Activated CD4-positive, alpha-beta T cell treated with anti-CD3 and anti-CD28 coated beads, Interleukin-2, amount 10 ng/mL, durations not matched to agents 24 days and 14 days (primary cell): Measurements from ENCODE around the gene ADCY5. TPM values are rescaled to one million over a fixed set of nuclear protein-coding genes. Genes with fewer than 3 reads are reported as not detected.
A peak's percentile ranks its signal among the peaks of the same experiment; 100 is the strongest.

ENCODE experiments used
- DNase-seq: peaks from one replicate; pipeline ENCODE4 v3.0.0; 2022
- H3K27ac Mint-ChIP-seq: one replicate; pipeline ENCODE4 v1.8.0; 2022; ENCODE audit warnings: mild to moderate bottlenecking, mixed read lengths
- H3K27me3 Mint-ChIP-seq: one replicate; pipeline ENCODE4 v1.8.0; 2022; ENCODE audit warnings: mixed read lengths
- H3K36me3 Mint-ChIP-seq: one replicate; pipeline ENCODE4 v1.8.0; 2022; ENCODE audit warnings: low read depth, mild to moderate bottlenecking, mixed read lengths
- H3K4me1 Mint-ChIP-seq: one replicate; pipeline ENCODE4 v1.8.0; 2021; ENCODE audit warnings: mixed read lengths
- H3K4me3 Mint-ChIP-seq: one replicate; pipeline ENCODE4 v1.8.0; 2022; ENCODE audit warnings: mild to moderate bottlenecking, moderate library complexity, mixed read lengths
- H3K9me3 Mint-ChIP-seq: one replicate; pipeline ENCODE4 v1.8.0; 2021; ENCODE audit warnings: mixed read lengths
- intact Hi-C: fragments of 100-400 bp; cut with micrococcal nuclease; formaldehyde crosslinking; loops from one replicate; pipeline ENCODE4 v1.15.1; 2023
- total RNA-seq: library from RNA; stranded (reverse); gene quantifications from 2 replicates; pipeline ENCODE4 v1.2.3, GENCODE V29; 2022

ADCY5 gene
- total RNA-seq, 1 donor from 2014 or later, result not detected

DNA sequence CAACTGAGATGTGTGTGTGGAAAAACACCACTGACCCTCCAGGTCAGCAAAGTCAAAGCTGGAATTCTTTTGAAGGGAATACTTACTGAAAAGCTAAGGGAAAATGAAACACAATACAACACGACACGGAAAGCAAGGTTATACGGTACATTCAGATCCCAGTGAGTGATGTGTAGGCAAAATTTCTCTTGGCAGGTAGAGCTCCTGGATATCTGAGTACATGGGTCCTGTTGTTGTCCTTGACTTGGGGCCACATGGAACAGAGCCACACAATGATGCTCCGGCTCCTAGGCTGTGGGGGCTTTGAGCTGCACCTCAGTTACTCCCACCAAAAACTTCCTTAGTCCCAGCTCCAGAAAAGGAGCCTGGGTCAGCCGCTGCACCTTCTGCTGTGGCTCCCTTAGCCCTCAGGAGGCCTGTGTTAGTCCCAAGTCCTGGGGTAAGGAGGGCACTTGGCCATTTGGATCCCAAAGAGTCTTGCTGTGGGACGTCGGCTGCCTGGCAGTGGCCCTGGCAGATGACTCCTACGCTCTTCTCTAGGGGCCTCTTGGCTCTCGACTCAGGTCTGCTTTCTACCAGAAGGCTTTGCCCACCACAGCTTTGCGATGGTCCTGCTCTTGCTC, 95.6 kb downstream of the ADCY5 start:
- no peak overlapping the region for H3K4me3 Mint-ChIP-seq
- intact Hi-C loops, result no loop called here
- H3K27me3 Mint-ChIP-seq, result peaks cover 13% of the 10 kb centered on the region
- no peaks in the 10 kb centered on the region for H3K36me3 Mint-ChIP-seq
- peaks cover 6% of the 10 kb centered on the region for H3K4me1 Mint-ChIP-seq
- no peak overlapping the region for H3K27ac Mint-ChIP-seq
- no peak for DNase-seq
- H3K9me3 Mint-ChIP-seq, result no peaks in the 10 kb centered on the region

DNA sequence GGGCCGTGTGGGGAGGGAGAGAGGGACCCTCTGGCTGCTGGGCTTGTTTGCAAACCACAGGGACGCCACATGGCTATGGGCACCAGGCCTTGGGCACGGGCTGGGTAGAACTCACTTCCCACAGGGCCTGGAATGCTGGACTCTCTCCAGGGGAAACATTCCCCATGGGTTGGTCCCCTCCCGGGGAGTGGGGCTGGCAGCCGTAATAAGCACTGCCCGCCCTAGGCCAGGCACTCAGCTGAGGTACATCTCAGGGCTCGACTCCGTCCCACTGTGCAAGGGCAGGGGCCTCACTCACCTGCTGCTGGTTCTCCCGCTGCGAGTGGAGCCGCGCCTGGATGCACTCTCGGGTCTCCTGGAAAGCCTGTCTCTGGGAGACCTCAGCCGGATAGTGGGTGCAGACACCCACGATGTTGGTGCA, 96.7 kb downstream of the ADCY5 start:
- Mint-ChIP-seq H3K4me3 (no peak overlapping the region), H3K4me1 (peaks cover 6% of the 10 kb centered on the region), H3K36me3 (no peaks in the 10 kb centered on the region), H3K27ac (no peak overlapping the region), H3K9me3 (no peaks in the 10 kb centered on the region), H3K27me3 (peaks cover 14% of the 10 kb centered on the region)
- DNase-seq, result no peak
- intact Hi-C loops, result no loop called here

DNA sequence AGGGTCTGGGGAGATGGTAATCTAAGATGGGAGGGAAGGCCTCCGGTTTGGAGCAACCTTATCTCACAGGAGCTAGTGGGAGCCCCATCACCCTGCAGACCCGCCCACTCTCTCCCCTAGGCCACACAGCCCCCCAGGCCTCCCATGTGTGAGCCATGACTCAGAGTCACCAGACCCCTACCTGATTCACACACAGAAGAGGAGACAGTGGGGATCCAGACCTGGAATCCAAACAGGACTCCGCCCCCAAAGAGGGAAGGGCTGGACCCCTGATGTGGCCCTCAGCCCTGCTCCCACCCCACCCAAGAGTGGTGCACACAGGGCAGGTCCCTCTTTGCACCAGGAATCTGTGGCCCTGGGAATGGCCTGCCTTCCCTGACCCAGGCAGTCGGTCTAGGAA, 97.4 kb downstream of the ADCY5 start:
- peaks cover 6% of the 10 kb centered on the region for H3K4me1 Mint-ChIP-seq
- no peak overlapping the region for H3K27ac Mint-ChIP-seq
- H3K4me3 Mint-ChIP-seq, result no peak overlapping the region
- no peak for DNase-seq
- no peaks in the 10 kb centered on the region for H3K36me3 Mint-ChIP-seq
- peaks cover 14% of the 10 kb centered on the region for H3K27me3 Mint-ChIP-seq
- intact Hi-C loops, result no loop called here
- no peaks in the 10 kb centered on the region for H3K9me3 Mint-ChIP-seq

DNA sequence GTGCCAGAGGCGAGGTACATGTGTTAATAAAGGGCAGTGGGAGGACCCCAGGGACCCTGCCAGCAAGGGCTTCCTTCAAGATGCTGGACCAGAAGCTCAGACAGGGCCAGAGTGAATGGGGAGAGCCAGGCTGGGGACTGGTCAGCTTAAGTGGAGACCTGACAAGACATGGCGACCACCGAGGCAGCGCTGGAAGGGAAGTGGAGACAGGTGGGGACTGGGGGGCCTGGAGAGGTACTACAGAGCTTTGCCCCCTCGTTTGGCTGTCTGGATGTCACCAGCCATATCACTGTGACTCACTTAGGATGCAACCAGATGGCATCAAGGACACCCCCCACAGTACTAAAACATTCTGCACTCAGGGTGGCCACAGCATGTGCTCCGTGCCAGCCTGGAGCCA, 97.9 kb downstream of the ADCY5 start:
- no peaks in the 10 kb centered on the region for H3K9me3 Mint-ChIP-seq
- H3K4me1 Mint-ChIP-seq, result peaks cover 6% of the 10 kb centered on the region
- H3K27ac Mint-ChIP-seq, result no peak overlapping the region
- no peak overlapping the region for H3K4me3 Mint-ChIP-seq
- intact Hi-C loops, result no loop called here
- no peaks in the 10 kb centered on the region for H3K36me3 Mint-ChIP-seq
- no peak for DNase-seq
- peaks cover 12% of the 10 kb centered on the region for H3K27me3 Mint-ChIP-seq

DNA sequence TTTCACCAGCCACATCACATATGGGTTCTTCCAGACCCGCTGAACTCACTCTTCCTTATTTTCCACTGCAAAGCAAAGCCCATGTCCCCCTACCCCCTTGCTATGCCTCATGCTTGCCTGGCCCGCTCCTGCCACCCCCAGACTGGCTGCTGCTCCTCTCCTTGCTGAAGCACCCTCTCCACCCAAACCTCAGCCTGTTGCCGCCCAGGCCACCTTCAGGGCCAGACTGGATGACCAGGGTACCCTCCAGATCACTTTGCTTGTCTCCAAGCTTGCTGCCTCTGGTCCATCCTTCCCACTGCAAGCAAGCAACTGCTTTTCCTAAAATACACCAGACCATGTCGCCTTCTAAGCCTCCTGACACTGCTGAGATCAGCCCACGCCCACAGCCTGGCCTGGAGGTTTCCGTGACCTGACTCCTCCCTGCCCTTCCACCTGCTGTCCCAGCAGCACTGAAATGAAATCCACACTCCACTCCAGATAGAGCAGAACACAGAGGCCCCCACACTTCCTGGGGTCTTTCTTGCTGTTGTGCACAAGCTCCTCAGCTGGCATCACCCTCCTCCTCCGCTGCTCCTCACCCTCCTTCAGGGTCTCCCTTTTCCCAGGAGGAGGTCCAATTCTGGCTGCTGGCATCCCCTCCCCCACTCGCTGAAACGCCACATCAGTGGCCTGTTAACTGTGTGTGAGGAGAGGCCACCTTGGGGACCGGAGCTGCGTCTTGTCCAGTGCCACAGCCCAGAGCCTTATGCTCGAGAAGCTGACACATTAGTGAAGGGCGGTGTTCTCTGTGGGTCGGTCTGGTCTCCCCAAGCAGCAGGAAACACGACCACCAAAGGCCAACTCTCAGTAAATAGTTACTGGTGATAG, 99.1 kb downstream of the ADCY5 start:
- Mint-ChIP-seq H3K4me3 (no peak overlapping the region), H3K27me3 (peaks cover 12% of the 10 kb centered on the region), H3K27ac (no peak overlapping the region), H3K36me3 (no peaks in the 10 kb centered on the region), H3K9me3 (no peaks in the 10 kb centered on the region), H3K4me1 (peaks cover 8% of the 10 kb centered on the region)
- intact Hi-C loops, result no loop called here
- no peak for DNase-seq

DNA sequence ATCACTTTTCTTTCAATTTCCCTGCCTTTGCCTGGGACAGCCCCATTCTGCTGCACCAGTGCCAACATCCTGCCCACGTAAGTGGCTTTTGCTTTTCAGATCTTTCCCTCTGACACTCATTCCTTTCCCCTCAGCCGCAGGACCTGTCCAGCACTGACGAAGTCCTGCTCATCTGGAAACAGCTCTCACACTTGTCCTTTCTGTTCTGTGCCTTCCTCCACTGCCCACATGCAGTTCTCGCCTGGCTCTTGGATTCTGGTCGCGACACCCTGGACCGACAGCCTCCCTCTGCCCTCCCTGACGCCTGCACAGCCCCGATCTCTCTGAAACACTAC, 99.7 kb downstream of the ADCY5 start:
- intact Hi-C loops, result no loop called here
- peaks cover 12% of the 10 kb centered on the region for H3K4me1 Mint-ChIP-seq
- H3K9me3 Mint-ChIP-seq, result no peaks in the 10 kb centered on the region
- H3K4me3 Mint-ChIP-seq, result no peak overlapping the region
- peaks cover 8% of the 10 kb centered on the region for H3K27me3 Mint-ChIP-seq
- DNase-seq, result no peak
- no peaks in the 10 kb centered on the region for H3K36me3 Mint-ChIP-seq
- no peak overlapping the region for H3K27ac Mint-ChIP-seq

DNA sequence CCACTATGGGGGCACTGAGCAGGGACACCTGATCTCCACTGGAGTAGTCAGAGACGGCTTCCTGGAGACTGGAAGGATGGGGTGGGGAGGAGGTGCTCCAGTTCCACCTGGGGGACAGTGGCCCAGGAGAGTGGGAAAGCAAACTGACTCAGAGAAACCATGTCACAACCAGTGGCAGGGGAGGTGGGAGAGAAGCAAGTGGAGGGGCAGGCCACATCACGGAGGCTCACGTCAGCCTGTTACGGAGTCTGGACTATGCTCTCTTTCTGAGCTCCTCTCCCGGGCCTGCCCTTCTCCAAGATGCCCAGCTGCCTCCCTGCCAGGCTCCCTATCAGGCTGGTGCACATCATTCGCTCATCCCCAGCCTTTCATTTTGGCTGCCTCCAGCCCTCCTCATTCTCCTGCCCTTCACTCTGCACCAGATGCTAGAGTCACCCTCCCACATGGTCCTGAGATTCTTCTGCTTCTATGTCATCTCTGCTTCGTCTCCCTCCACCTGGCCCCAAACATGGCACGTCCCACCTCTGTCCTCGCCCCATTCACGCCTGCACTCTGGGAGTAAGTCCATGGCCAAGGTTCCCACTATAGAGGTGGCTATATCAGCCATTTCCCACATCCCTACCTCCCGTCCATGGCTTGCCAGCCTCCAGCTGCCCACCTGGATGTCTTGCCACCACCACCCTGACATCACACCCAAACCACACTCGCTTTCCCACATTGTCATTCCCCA, 100.3 kb downstream of the ADCY5 start:
- Mint-ChIP-seq H3K27me3 (peaks cover 4% of the 10 kb centered on the region), H3K36me3 (no peaks in the 10 kb centered on the region), H3K4me1 (peaks cover 12% of the 10 kb centered on the region), H3K9me3 (no peaks in the 10 kb centered on the region), H3K4me3 (no peak overlapping the region), H3K27ac (no peak overlapping the region)
- intact Hi-C loops, result no loop called here
- no peak for DNase-seq

DNA sequence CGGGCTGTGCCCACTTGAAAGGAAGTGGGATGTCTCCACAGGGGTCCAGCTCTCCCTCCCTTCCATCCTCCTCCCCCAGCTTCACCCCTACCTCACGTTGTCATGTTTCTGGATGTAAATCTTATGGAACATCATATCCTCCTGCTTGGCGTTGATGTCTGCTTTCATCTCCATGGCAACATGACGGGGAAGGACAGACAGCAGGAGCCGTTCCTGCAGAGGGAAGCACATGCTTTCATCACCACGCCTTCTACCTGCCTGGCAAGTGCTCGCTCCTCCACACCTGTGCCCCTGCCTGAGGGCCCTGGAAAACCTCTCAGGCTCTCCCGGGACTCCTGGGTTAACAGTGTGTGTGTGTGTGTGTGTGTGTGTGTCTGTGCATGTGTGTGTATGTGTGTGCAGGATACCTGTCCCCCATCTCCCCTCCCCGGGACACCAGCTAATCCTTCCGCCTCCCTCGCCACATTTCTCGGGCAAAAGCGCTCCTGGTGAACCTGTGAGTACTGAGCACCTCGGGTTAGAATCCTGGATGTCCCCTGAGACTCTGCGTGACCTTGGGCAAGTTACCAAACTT, 101.1 kb downstream of the ADCY5 start:
- H3K36me3 Mint-ChIP-seq, result no peaks in the 10 kb centered on the region
- H3K27me3 Mint-ChIP-seq, result peaks cover 4% of the 10 kb centered on the region
- no peak overlapping the region for H3K27ac Mint-ChIP-seq
- no peak overlapping the region for H3K4me3 Mint-ChIP-seq
- H3K4me1 Mint-ChIP-seq, result peaks cover 12% of the 10 kb centered on the region
- DNase-seq, result no peak
- H3K9me3 Mint-ChIP-seq, result no peaks in the 10 kb centered on the region
- intact Hi-C loops, result no loop called here

DNA sequence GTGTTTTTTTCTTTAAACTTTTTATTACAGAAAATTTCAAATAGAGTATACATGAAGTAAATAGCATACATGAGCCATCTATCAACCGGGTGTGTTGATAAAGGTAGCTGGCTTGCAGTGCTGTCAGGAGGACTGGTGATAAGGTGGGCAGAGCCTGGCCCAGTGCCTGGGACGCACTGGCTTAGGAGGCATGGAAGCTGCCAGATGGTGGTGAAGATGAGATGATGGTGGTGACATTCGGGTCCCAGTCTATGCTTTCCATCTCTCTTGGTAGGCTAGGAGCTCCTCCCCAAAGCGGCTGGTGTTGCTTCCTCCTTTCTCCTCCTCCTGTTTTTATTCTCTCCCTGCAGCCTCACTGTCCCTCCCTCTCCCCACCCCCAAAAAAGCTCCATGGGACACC, 101.7 kb downstream of the ADCY5 start:
- DNase-seq, result no peak
- H3K4me1 Mint-ChIP-seq, result peaks cover 12% of the 10 kb centered on the region
- no peaks in the 10 kb centered on the region for H3K36me3 Mint-ChIP-seq
- no peak overlapping the region for H3K27ac Mint-ChIP-seq
- H3K27me3 Mint-ChIP-seq, result peaks cover 4% of the 10 kb centered on the region
- H3K9me3 Mint-ChIP-seq, result no peaks in the 10 kb centered on the region
- H3K4me3 Mint-ChIP-seq, result no peak overlapping the region
- intact Hi-C loops, result no loop called here

DNA sequence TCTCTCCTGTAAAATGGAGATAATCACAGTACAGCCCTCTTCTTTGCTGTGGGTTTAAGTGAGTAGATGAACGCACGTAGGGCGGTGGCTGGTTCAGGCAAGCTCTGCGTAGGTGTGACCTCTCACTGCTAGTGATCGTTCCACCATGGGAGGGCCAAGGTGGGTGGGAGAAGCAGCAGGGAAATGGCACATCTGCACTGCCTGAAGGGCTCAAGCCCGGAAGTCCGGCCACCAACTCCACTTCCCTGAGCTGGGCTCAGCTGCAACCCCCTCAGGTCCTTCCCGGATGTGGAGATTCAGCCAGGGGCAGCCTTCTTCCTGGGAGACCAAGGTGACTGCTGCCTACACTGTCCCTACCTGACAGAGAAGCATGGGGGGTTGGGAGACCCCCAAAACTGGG, 102.9 kb downstream of the ADCY5 start:
- Mint-ChIP-seq H3K36me3 (no peaks in the 10 kb centered on the region), H3K27ac (no peak overlapping the region), H3K4me3 (no peak overlapping the region), H3K9me3 (no peaks in the 10 kb centered on the region), H3K4me1 (peaks cover 12% of the 10 kb centered on the region), H3K27me3 (peaks cover 5% of the 10 kb centered on the region)
- intact Hi-C loops, result no loop called here
- no peak for DNase-seq

DNA sequence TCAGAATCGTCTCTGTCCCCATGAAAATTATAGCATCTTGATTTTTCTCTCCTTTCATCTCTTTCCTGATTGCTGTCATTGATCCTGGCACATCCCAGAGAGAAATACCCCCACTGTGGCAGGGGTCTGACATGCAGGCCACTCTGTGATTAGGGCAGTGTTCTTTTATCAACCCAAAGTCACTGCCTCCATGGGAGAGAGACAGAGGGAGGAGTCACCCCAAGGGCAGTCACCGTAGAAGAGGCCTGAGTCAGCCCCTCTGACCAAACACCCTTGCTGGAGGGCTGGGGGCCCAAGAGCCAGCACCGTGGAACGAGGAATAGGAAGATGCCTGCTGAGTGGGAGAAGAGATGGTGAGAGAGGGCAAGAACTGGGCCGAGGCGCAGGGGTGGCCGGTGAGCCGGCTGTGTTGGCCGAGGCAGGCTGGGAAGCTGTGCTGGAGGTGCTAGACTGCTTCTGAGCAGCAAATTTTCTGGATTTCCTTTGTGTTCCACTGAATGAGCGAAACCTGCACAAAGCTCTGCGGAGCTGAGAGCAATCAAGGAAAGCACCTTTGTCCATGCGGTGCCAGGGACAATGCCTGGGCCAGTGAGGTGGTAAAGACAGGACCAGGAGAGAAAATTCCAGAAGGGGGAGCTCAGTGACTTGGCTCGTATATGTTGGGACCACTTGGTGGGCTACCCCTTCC, 103.8 kb downstream of the ADCY5 start:
- H3K36me3 Mint-ChIP-seq, result no peaks in the 10 kb centered on the region
- H3K27me3 Mint-ChIP-seq, result peaks cover 5% of the 10 kb centered on the region
- DNase-seq, result no peak
- H3K4me1 Mint-ChIP-seq, result peaks cover 12% of the 10 kb centered on the region
- no peak overlapping the region for H3K4me3 Mint-ChIP-seq
- H3K9me3 Mint-ChIP-seq, result no peaks in the 10 kb centered on the region
- H3K27ac Mint-ChIP-seq, result no peak overlapping the region
- intact Hi-C loops, result no loop called here

DNA sequence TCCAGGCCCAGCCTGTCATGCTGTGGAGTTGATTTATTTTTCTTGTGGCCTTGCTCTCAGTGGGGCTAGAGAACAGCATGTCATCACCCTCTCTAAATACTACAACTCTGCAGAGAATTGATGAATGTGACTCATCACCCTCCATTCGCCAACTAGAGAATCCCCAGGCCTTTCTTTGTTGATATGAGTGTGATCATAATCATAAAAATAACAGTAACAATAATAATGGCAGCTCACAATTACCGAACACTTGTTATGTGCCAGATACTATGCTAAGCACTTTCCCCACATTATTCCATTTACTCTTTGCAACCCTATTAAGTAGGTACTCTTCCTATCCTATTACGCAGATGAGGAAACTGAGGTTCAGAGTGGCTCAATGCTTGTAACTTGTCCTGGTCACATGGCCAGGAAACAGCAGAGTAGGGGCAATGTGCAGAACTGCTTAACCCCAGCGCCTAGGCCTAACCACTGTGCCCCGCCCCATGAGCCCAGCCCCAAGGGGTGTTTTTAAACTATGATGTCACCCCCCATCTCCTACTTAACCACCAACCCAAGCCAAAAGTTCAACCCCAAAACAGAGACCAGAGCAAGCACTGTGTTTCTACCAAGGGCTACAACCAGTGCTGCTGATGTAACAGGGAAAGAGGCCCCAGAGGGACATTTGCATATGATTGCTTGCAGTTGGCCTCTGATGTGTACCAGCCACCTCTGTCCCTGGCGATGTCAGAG, 104.5 kb downstream of the ADCY5 start:
- no peaks in the 10 kb centered on the region for H3K9me3 Mint-ChIP-seq
- no peaks in the 10 kb centered on the region for H3K36me3 Mint-ChIP-seq
- H3K27ac Mint-ChIP-seq, result no peak overlapping the region
- peak; percentile 59 for DNase-seq
- intact Hi-C loops, result no loop called here
- no peak overlapping the region for H3K4me3 Mint-ChIP-seq
- peaks cover 12% of the 10 kb centered on the region for H3K4me1 Mint-ChIP-seq
- H3K27me3 Mint-ChIP-seq, result peaks cover 5% of the 10 kb centered on the region
